ENCODE data around the gene RRAD.

- TF ChIP-seq, protein P1, sequence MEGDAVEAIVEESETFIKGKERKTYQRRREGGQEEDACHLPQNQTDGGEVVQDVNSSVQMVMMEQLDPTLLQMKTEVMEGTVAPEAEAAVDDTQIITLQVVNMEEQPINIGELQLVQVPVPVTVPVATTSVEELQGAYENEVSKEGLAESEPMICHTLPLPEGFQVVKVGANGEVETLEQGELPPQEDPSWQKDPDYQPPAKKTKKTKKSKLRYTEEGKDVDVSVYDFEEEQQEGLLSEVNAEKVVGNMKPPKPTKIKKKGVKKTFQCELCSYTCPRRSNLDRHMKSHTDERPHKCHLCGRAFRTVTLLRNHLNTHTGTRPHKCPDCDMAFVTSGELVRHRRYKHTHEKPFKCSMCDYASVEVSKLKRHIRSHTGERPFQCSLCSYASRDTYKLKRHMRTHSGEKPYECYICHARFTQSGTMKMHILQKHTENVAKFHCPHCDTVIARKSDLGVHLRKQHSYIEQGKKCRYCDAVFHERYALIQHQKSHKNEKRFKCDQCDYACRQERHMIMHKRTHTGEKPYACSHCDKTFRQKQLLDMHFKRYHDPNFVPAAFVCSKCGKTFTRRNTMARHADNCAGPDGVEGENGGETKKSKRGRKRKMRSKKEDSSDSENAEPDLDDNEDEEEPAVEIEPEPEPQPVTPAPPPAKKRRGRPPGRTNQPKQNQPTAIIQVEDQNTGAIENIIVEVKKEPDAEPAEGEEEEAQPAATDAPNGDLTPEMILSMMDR (IDR thresholded peaks at IDR 0.05; ENCODE audit: low read depth, low read length, poor library complexity, severe bottlenecking), result no peak
- no peak for TF ChIP-seq EZH2phosphoT487 (IDR thresholded peaks at IDR 0.05; ENCODE audit: borderline replicate concordance, low read length)
These were observed 39.8 kb downstream of the RRAD start for GRCh38 chr16:66885491-66885890.

All from DOHH2 (cell line).